NCI-H146 (cell line): ENCODE results near the gene IZUMO4.

ENCODE experiments used
- DNase-seq: peaks from one replicate; lab custom pipeline; 2025; lab: John Stamatoyannopoulos, UW

IZUMO4 gene

DNA sequence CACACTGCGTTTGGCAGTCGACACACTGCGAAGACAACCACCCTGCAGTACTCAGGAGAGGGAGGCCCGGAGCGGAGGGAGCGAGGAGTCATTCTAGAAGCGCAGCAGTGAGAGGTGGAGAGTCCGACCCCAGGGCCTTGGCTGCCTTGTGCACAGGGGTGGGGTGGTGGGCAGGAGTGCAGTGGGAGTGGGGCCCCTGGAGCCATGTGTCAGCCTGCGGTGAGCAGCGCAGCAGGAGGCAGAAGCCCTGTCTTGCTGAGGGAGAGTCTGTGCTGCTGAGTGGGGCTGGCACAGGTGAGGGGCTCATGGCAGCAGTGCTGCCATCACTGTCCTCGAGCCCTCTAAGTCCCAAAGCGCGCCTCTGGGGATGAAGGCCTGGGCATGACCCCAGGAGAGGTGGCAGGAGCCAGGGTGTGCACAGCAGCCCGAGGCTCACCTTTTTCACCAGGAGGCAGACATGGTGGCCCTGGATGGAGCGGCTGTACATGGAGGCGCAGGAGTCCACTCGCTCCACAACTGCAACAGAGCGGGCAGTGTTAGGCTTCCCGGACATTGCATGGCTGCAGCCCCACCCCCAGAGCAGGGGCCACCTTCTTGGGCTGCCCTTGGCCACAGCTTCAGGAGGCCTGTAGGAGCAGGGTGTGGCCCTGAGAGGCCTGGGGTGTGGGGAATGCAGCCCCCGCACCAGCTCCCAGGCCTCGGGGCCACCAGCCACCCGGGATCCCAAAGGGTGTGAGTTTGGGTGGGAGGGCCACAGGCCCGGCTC lies 11.7 kb downstream of the IZUMO4 start:
- DNase-seq, result no peak

DNA sequence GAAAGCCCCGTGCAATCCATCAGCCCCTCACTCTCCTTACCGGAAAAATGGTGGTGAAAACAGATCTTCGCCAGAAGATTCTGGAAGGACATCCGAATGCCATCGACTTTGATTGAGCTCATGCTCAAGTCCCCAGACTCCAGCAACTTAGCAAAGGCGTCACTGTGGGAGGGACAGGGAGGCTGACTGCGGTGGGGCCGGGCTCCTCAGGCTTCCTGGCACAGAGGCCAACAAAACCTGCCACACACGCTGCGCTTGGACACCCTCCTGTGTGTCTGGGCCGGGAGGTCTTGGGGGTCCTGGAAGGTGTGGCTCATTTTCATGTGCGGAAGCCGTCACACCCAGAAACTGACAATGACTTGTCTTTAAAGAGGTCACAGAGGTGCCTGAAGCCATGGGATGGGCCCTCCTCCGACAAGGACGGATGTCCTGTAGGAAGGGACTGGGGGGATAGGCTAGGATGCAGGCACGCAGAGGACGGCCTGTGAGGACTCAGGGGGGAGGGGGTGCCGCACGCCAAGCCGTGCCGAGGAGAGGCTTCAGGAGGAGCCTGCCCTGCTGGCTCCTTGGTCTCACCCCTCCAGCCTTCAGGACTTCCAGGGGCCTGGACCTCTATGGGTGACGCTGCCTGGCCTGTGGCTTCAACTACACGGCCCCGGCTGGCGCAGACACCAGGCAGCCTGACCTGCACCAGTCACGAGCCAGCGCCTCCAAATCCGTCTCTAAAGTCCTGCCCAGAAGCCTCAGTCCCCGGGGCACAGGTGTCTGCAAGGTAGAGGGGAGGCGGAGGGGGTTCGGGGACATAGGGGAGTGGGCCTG lies 12.5 kb downstream of the IZUMO4 start:
- DNase-seq, result no peak

DNA sequence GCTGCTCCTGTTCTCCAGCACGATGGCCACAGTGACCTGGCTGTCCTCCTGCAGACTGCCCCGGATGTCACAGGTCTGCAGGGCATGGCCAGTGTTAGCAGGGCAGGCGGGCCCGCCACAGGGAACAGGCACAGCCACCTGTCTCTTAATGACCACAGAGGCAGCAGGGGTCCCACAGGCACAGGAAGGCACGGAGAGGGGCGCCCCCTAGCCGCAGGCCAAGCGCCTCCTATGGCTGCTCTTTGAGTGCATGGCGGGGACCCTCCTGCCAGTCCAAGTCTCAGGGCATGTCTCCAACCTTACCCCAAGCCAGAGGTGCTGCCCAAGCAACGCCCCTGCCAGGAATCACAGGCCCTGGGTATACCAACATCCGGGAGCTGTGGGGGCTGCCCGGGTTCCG lies 14.1 kb downstream of the IZUMO4 start:
- DNase-seq, result no peak

DNA sequence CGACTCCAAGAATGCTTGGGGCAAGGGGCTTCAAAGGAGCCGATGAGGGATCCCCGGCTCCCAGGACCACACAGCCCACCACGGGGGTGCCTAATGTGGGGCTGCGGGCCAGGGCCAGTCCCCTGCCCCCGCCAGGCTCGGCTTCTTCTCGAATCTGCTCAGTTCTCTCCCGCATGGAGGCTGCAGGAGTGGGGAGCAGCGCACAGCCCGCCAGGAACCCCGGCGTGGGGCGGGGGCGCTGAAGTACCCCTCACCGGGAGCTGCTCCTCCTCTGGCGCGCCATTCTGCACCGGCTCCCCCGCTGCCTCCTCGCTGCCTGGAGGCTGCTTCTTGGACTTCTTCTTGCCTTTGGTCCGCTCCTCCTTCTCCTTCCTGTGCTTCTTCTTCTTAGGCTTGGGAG lies 14.7 kb downstream of the IZUMO4 start:
- DNase-seq, result no peak

DNA sequence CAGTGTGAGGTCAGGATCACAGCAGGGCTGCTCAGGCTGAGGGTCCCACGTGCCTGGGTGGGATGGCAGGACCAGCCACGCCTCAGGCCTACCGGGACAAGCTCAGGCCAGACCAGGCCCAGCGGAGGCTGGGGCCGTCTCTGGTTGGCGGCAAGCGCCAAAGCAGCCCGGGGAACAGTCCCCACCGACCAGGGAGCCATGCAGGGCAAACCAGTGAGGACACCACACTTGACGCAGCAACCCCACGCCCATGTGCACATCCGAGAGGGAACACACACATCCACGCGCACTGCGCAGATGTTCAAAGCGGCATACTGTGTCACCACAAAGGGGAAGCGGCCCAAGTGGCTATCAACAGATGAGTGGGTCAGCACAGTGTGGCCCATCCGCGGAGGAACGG lies 15.2 kb downstream of the IZUMO4 start:
- DNase-seq, result no peak

DNA sequence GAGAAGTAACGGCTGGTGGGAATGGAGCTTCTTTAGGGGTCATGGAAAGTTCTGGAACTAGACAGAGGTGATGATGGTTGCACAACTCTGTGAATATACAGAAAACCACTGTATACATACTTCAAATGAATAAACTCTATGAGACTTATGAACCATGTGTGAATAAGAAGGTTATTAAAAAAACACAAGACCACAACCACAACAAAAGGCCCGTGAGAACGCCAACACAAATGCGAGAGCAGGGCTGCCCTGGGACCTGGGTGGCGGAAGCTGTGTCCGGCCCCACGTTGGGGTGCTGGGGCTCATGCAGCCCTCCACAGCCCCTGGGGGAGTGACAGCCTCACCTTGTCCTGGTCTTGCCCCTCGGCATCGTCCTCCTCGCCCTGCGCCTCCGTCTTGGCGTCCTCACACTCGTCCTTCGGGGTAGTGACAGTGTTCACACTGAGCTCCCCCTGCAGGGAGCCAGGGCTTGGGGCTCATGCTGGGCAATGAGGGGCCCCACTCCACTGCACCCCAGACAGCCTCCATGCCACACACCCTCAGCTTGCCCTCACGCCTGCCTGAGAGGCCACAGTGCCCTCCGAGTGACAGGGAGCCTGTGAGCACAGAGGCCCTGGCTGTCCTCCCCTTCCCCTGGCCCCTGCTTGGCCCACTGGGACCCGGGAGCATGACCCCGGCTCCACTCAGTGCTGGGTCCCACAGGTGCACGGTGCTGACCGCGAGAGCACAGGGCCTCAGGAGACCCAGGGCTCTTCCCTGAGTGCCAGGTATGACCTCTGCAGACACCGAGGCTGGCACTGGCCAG lies 16.0 kb downstream of the IZUMO4 start:
- DNase-seq, result no peak

DNA sequence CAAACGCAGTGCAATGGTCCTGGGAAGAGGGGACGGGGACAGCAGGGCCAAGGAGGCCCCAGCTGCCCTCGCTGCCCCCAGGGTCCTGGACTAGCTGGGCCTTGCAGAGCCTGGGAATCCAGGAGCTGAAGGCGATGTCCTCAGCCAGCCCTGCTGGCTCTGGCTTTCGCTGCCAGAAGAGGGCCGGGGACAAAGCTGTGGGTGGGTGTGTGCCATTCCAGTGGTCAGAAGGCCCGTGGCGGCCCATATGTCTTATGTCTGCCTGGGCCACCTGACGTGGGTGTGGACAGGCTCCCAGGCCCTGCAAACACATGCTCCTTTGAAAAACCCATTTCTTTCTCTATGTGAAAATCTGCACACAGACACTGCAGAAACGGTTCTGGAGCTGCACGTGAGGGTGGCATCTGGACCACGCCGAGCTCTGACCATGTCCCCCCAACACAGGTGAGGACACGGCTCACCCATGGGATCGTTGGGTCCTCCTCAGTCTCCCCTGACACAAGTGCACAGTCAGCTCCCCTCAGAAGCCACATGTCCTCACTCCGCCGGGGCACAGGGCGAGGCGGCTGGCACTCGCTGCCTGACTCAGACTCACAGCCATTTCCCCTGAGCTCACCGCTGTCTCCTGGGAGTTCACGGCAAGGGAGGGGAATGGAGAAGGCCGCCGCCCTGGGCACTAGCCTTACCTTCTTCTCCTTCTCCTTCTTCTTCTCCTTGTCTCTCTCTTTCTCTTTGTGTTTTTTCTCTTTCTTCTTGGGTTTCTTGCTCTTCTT lies 16.9 kb downstream of the IZUMO4 start:
- DNase-seq, result no peak

DNA sequence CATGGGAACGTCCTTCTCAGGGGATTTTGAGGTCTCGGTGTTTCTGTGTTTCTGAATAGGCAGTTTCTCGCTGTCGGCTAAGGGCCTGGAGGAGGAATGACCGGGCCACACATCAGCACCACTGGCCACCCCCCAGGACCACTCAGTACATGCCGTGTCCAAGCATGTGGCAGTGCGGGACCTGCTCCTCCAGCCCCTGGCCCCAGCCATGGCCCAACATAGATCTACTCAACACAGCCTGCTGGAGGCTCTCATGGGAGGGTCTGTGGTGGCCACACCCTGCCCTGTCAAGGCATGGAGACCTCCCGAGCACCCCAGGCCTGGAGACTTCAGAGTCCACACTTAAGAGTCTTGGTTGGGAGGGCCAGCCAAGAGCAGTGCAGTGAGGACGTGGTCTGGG lies 17.5 kb downstream of the IZUMO4 start:
- no peak for DNase-seq

DNA sequence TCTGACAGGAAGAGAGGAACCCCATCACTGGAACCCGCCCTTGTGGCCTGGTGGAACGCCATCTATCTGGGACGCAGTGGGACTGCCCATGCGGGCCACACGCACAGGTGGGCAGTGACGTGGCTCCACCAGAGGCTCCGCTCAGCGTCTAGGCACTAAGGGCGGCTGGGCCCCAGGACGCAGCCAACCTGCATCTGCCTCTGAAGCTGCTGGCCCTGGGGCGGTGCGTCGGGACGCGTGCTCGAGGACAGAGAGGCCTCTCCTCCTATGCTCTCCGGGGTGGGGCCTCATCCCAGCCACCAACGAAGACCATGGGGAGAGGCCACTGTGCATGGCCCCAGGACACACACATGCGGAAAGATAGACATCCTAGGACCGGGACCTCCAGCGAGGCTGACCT lies 18.1 kb downstream of the IZUMO4 start:
- no peak for DNase-seq

DNA sequence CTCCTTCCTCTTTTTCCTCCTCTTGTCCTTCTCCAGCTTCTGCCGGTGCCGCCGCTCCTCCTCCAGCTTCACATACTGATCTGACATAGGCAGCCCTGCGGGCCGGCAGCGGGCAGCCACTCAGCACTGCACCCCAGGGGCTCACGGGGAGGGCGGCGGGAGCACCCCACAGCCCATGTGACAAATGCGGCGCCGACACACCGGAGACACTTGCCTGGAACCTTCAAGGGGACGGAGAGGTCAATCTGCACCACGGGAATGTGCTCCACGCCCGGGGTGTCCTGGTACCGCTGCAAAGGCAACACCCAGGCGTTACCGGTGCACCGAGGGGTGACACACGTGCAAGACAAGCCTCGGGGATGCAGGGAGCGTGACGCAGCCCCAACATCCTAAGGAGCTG lies 18.6 kb downstream of the IZUMO4 start:
- no peak for DNase-seq

DNA sequence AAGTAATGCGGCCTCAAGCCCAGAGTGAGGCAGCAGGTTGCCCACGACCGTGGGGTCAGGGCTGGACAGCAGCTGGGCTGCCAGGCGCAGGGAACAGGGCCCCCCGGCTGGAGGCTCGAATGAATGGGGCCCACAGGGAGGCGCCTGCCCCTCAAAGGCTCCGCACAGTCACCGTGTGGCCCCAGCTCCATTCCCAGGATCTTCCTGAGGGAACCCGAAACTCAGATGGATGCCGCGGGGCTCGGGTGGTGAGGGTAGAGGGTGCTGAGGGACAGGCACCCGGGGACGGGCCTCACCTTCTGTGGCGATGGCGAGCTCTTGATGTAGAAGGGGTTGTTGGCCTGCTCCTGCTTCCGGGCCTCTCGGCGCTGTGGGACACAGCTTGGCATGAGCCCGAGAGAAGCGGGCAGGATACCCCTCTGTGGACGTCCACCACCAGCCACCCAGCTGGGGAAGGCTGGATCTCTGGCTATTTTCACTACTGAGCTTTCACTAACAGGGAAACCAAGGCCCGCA lies 19.3 kb downstream of the IZUMO4 start:
- DNase-seq, result no peak

DNA sequence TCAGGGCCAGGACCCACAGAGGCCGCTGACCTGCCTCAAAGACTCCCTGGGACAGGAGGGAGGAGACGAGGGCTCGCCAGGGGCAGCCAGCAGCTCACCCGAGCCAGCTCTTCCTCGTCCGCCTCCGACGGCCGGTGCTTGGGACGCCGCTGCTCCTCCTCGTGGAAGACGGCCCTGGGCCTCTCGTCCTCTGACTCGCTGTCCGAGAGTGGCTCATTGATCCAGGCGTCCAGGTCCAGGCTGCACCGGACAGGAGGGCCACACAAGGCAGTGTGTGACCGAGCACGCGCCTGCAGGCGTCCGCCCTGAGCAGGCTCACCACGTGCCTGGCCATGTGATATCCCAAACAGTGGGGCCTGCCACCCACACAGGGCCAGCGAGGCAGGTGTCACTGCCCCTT lies 19.8 kb downstream of the IZUMO4 start:
- no peak for DNase-seq

DNA sequence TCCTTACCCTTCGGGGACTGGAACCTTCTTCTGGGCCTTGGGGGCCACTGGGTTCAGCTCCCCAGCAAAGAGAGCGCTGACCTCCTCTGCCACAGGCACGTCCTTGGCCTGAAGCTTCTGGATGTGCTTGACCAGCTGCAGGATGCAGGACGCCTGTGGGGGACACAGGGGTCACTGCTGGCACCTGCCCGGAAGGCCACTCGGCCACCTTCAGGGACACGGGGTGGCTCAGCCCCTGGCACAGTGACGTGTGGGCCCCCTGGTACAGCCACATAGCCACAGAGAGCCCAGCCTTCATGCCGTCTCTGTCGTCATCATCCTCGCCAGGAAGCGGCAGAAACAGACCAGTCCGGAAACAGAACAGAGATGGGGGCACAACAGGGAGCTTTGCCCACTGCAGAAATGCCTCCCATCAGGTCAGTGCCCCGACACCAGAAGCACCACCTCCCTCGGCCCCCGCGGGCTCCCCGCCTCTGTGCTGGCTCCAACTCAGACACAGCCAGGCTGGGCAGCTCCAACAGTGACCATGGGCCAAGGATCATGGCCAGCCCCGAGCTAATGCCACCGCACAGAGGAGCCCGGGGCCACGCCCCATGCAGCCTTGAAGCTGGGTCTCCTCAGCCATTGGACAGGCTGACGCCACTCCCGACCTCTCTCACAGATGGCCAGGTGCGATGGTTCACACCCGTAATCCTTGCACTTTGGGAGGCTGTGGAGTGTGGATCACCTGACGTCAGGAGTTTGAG lies 20.7 kb downstream of the IZUMO4 start:
- DNase-seq, result no peak

DNA sequence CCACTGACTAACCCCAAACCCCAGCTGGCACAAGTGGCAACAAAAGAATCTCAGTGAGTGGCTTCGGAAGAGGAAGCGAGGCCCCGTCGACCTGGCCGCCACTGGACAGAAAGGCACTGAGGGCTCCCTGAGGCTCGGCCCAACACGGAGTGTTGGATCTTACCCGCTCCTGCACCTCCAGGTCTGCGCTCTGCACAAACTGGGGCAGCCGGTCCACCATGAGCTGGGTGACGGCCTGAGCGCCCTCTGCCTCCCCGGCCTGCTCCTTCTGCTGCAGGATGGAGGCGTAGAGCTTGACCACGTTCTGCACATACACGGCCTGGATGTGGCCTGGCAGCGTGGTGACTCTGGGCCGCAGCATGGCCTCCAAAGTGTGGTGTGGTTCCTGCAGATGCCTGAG lies 21.7 kb downstream of the IZUMO4 start:
- DNase-seq, result no peak

DNA sequence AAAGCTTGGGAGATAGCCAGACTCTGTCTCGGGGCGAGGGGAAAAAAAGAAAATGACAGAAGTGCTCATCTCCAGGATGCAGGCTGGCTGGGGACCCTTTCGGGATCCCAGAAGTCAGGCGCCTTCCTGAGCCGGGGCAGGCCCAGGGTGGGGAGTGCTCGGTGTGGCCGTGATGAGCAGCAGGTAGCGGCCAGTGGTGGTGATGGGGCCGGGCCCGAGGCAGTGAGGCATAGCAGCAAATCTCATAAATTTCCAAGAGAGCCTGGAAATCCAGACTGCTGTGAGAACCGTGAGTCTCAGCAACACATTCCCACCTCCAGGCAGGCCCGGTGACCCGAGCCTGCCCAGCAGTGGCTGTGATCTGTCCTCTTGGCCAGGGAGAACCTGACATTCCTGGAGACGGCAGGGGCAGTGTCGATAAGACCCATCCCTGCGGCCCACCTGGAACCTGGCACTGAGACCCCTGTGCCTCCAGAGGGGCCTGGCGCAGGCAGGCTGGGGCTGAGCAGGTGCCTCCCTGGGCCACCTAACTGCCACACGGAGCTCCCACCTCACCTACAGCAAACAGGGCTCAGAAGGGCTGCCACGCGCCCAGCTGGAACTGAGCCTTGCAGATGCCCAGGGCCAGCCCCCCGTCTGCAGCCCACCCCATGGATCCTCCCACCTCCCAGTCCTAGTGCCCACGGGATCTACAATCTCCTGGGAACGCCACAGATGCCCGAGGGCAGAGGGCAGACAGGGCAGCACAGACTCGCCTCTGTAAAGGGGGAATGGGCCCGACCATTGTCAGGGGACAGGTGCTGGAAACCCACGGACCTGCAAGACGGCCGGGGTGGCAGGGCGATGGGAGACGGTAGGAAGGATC lies 23.4 kb downstream of the IZUMO4 start:
- DNase-seq, result no peak

DNA sequence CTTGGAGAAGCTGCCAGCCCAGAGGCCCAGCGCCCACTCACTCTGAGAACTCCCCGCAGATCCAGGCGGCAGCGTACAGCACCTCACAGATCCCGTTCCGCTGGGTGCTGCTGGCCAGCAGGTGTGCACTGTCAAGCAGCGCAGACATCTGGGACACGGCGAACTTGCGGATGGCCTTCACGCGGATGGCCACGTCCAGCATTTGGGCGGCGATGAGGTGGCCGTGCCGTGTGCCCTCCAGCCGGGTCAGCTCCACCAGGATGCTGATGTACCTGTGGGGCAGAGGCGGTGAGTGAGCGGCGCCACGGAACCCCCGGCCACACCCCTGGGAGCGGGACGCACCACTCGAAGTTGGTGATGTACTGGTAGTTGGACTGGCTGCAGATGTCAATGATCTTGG lies 24.1 kb downstream of the IZUMO4 start:
- no peak for DNase-seq

DNA sequence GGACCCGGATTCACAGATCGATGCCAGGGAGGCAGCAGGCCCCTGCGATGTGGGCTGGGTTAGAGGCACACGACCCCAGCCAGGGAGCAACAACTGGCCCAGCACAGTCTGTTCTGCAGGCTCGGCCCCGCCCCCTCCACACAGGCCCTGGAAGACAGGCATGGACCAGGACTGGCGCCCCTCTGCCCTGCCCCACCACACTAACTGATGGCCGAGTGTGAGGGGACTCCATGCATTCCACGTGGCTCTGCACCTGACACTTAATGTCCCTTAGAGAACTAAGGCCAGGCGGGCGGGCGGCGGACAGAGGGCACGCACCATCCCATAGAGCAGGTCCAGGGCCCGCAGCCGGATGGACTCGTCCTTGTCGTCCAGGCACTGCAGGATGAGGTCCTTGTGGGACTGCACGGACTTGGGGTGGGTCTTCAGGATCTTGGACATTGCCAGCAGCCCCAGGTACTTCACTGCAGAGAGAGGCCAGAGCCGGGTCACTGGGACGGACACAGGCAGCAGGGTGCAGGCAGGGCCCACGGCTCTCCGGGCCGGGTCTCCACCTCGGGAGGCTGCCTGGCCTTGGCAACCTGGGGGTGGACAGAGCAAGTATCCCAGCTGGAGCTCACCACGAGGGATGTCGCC lies 24.8 kb downstream of the IZUMO4 start:
- no peak for DNase-seq

DNA sequence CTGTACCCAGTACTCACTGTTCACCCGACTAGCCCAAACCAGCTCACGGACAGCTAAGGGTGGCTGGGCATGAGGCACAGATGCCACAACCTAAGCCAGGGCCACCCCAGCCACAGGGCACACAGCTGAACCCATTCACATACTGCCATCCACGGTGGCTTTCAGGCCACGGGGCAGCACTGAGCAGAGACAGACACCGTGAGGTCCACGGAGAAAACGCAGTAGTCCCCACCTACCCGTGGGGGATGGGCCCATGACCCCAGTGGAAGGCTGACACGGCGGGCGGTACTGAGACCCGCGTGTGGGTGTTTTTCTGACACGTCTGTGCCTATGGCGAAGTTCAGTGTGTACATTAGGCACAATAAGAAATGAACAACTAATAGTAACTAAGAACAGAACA lies 25.5 kb downstream of the IZUMO4 start:
- DNase-seq, result no peak

DNA sequence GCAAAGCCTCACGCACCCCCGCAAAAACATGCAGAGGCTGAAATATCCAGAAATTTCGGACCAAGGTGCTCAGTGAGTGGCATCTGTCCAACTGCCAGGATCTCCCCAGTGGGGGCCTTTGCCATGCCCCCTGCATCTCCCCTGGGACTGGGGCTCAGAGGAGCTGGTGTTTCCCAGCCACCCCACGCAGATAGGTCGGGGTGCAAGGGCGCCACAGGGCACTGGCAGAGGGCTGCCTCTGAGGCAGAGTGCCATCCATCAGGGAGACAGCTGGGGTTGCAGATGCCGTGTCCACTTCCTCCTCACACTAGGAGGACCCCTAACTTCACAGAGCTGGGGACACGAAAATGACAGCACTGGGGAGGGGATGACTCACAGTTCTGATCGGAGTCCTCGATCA lies 26.3 kb downstream of the IZUMO4 start:
- no peak for DNase-seq
